Ascending aorta (tissue), 2 donors: ENCODE data around the gene FAM222B. TPM values are rescaled to one million over a fixed set of nuclear protein-coding genes. Genes with fewer than 3 reads are reported as not detected.

ENCODE experiments used
- DNase-seq, 2 donors: peaks; one replicate each; pipeline ENCODE4 v3.0.0-alpha.2; 2019; ENCODE audit warnings: low spot score in 2 of 2
- H3K27ac ChIP-seq, 2 donors: fragments of 200-600 bp; sonication (generic); one replicate each; pipeline ENCODE4 v1.5.1; 2016 to 2017; ENCODE audit warnings: mild to moderate bottlenecking in 1 of 2
- H3K27me3 ChIP-seq: fragments of 200-600 bp; sonication (generic); one replicate; pipeline ENCODE4 v1.5.1; 2017
- H3K36me3 ChIP-seq, 2 donors: fragments of 200-600 bp; sonication (generic); one replicate each; pipeline ENCODE4 v1.5.1; 2016
- H3K4me1 ChIP-seq, 2 donors: fragments of 200-600 bp; sonication (generic); one replicate each; pipeline ENCODE4 v1.5.1; 2016 to 2017; ENCODE audit warnings: mild to moderate bottlenecking in 1 of 2
- H3K4me3 ChIP-seq, 2 donors: fragments of 200-600 bp; sonication (generic); one replicate each; pipeline ENCODE4 v1.5.1; 2016 to 2017; ENCODE audit warnings: mild to moderate bottlenecking in 1 of 2
- H3K9me3 ChIP-seq, 2 donors: fragments of 200-600 bp; sonication (generic); one replicate each; pipeline ENCODE4 v1.5.1; 2016
- CTCF ChIP-seq, 3 experiments: fragments of 200-600 bp in 2 of 3; fragments of 450-650 bp in 1 of 3; sonication (generic) in 2 of 3; IDR thresholded peaks; one replicate each; pipeline ENCODE4 v1.5.1; 2016 to 2019; ENCODE audit warnings: antibody characterized with exemption in 3 of 3, mild to moderate bottlenecking in 1 of 3, moderate library complexity in 1 of 3
- intact Hi-C: fragments of 100-400 bp; cut with DNase I; formaldehyde crosslinking; loops from one replicate; pipeline ENCODE4 v1.15.1; 2023
- total RNA-seq: library from RNA; depleted of rRNA; stranded (reverse); fragments of >200 nt; gene quantifications from one replicate; pipeline ENCODE4 v1.1.0, GENCODE V29; 2016

The FAM222B gene
- total RNA-seq, 1 donor from 2014 or later, result 30.7 TPM

GRCh38 chr17:28827672-28828071 lies 14.9 kb downstream of the FAM222B start:
- no peaks in the 10 kb centered on the region for H3K9me3 ChIP-seq
- no peak for DNase-seq
- no peak overlapping the region for H3K4me3 ChIP-seq
- intact Hi-C loops, result no loop called here
- H3K27me3 ChIP-seq, result no peaks in the 10 kb centered on the region
- H3K4me1 ChIP-seq, result no peaks in the 10 kb centered on the region
- H3K36me3 ChIP-seq, result no peaks in the 10 kb centered on the region
- no peak for TF ChIP-seq CTCF (IDR thresholded peaks at IDR 0.05)
- H3K27ac ChIP-seq, result no peak overlapping the region

GRCh38 chr17:28819582-28819981 lies 23.0 kb downstream of the FAM222B start:
- H3K4me3 ChIP-seq, result no peak overlapping the region
- no peak for TF ChIP-seq CTCF (IDR thresholded peaks at IDR 0.05)
- H3K36me3 ChIP-seq, result no peaks in the 10 kb centered on the region
- H3K27me3 ChIP-seq, result no peaks in the 10 kb centered on the region
- H3K27ac ChIP-seq, result no peak overlapping the region
- DNase-seq, result no peak
- H3K4me1 ChIP-seq, result no peaks in the 10 kb centered on the region
- intact Hi-C loops, result no loop called here
- H3K9me3 ChIP-seq, result no peaks in the 10 kb centered on the region

GRCh38 chr17:28818819-28819221 lies 23.8 kb downstream of the FAM222B start:
- Histone ChIP-seq H3K4me1 (no peaks in the 10 kb centered on the region), H3K27me3 (no peaks in the 10 kb centered on the region), H3K36me3 (no peaks in the 10 kb centered on the region), H3K9me3 (no peaks in the 10 kb centered on the region), H3K27ac (no peak overlapping the region), H3K4me3 (no peak overlapping the region)
- intact Hi-C loops, result no loop called here
- no peak for DNase-seq
- no peak for TF ChIP-seq CTCF (IDR thresholded peaks at IDR 0.05)

GRCh38 chr17:28816540-28816939 lies 26.1 kb downstream of the FAM222B start:
- no peaks in the 10 kb centered on the region for H3K9me3 ChIP-seq
- no peak overlapping the region for H3K4me3 ChIP-seq
- H3K36me3 ChIP-seq, result no peaks in the 10 kb centered on the region
- H3K27me3 ChIP-seq, result no peaks in the 10 kb centered on the region
- H3K4me1 ChIP-seq, result peaks cover 0 to 7% of the 10 kb centered on the region in 2 donors
- no peak for DNase-seq
- no peak for TF ChIP-seq CTCF (IDR thresholded peaks at IDR 0.05)
- intact Hi-C loops, result no loop called here
- H3K27ac ChIP-seq, result no peak overlapping the region

- Histone ChIP-seq H3K4me1 (peaks cover 0 to 37% of the 10 kb centered on the region in 2 donors), H3K36me3 (no peaks in the 10 kb centered on the region), H3K4me3 (peak overlapping the region; percentile 74 to 90), H3K27me3 (no peaks in the 10 kb centered on the region), H3K9me3 (no peaks in the 10 kb centered on the region), H3K27ac (peak overlapping the region; percentile 90)
- DNase-seq, result no peak
- intact Hi-C loops, result loop anchor here (1.0 to 2.0 kb wide), 2 partner anchors 29 to 84 kb away; partner anchors contain the start of genes FAM222B and FLOT2
- peak in 1 of 3 experiments; percentile 13 for TF ChIP-seq CTCF (IDR thresholded peaks at IDR 0.05)
These were observed 29.7 kb downstream of the FAM222B start for GRCh38 chr17:28812748-28813377.
